ENCODE measurements around the gene SYT1. TPM values are rescaled to one million over a fixed set of nuclear protein-coding genes. Genes with fewer than 3 reads are reported as not detected.

Gene SYT1
- total RNA-seq, 1 experiment from 2014 or later: 44.9 TPM

- TF ChIP-seq SP1 (IDR thresholded peaks at IDR 0.05; ENCODE audit: low read depth): no peak
- TF ChIP-seq CBX3 (IDR thresholded peaks at IDR 0.05; ENCODE audit: low read depth): no peak
- no peak for TF ChIP-seq ZBTB33 (IDR thresholded peaks at IDR 0.05; ENCODE audit: extremely low read depth, insufficient replicate concordance, low read length)
- TF ChIP-seq POLR2AphosphoS5 (IDR thresholded peaks at IDR 0.05; ENCODE audit: low read depth, low read length): no peak
- no peak for TF ChIP-seq FOSL1 (IDR thresholded peaks at IDR 0.05; ENCODE audit: low read depth)
- BruUV-seq (replicated peaks): no TSS peak
- no peak overlapping the region for H3K9ac ChIP-seq (ENCODE audit: low read length)
- CTCF ChIA-PET: no interaction called here
- no peak overlapping the region for H3K27ac ChIP-seq (ENCODE audit: low read depth, low read length)
- no peak overlapping the region for H3K4me3 ChIP-seq (replicated peaks in 1 of 2; ENCODE audit: low read depth in 1 of 2, low read length in 2 of 2)
- DNase-seq (ENCODE audit: low read depth, low spot score) (no peak), ATAC-seq (no peak)
- no peaks in the 10 kb centered on the region for H3K36me3 ChIP-seq (ENCODE audit: control insufficient read depth in 1 of 2, insufficient read depth in 2 of 2, low read length in 2 of 2)
- H2AFZ ChIP-seq (ENCODE audit: low read depth, low read length, poor library complexity, severe bottlenecking): peak overlapping the region; percentile 51
- RAD21 ChIA-PET (ENCODE audit: low non-redundant PET in 1 of 2, low total read pairs in 2 of 2, uncharacterized antibody in 2 of 2, unreplicated experiment in 2 of 2): no interaction called here
- no peaks in the 10 kb centered on the region for H3K9me3 ChIP-seq (ENCODE audit: control insufficient read depth in 1 of 2, insufficient read depth in 1 of 2, low read depth in 1 of 2, low read length in 2 of 2)
- no peaks in the 10 kb centered on the region for H3K9me2 ChIP-seq (ENCODE audit: insufficient read depth)
- intact Hi-C loops (cut with micrococcal nuclease): no loop called here
- peaks cover 0 to 18% of the 10 kb centered on the region in 2 experiments; a peak in 2 of 4 replicates for H3K4me1 ChIP-seq (ENCODE audit: control insufficient read depth in 1 of 2, insufficient read depth in 2 of 2, low read length in 2 of 2)
- H3K27me3 ChIP-seq (ENCODE audit: insufficient read depth, low read length): no peaks in the 10 kb centered on the region
- POLR2A ChIA-PET: no interaction called here
- no peaks in the 10 kb centered on the region for H4K20me1 ChIP-seq (ENCODE audit: insufficient read depth)
- no peaks in the 10 kb centered on the region for H3K79me2 ChIP-seq (ENCODE audit: insufficient read depth, low read length)
- no peak overlapping the region for H3K4me2 ChIP-seq (ENCODE audit: low read length)
Observed at GRCh38 chr12:78820946-78821345, 43.6 kb upstream of the SYT1 start.

DNA sequence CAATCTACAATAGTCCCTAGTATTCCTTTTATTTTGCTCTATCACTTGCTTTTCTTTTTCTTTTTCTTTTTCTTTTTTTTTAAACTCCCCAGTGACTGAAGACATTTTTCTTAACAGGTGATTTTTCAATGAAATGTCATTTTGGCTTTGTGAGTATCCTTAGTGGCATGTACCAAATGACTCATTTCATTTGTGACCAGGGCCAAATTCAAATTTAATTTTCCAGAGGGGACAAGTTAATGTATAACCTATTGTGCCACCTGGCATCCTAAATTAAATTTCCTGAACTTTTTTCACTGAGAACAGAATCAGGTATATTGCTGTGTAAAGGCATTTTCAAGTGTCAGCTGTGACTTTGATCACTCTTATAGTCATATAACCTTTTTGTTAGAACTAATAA is 39.7 kb upstream of the SYT1 start:
- ATAC-seq (no peak), DNase-seq (ENCODE audit: low read depth, low spot score) (no peak)
- no peak overlapping the region for H3K4me3 ChIP-seq (replicated peaks in 1 of 2; ENCODE audit: low read depth in 1 of 2, low read length in 2 of 2)
- no peaks in the 10 kb centered on the region for H3K27me3 ChIP-seq (ENCODE audit: insufficient read depth, low read length)
- CTCF ChIA-PET: no interaction called here
- H3K4me1 ChIP-seq (ENCODE audit: control insufficient read depth in 1 of 2, insufficient read depth in 2 of 2, low read length in 2 of 2): peaks cover 0 to 6% of the 10 kb centered on the region in 2 experiments; a peak in 2 of 4 replicates
- no peaks in the 10 kb centered on the region for H3K36me3 ChIP-seq (ENCODE audit: control insufficient read depth in 1 of 2, insufficient read depth in 2 of 2, low read length in 2 of 2)
- H4K20me1 ChIP-seq (ENCODE audit: insufficient read depth): no peaks in the 10 kb centered on the region
- POLR2A ChIA-PET: no interaction called here
- H3K27ac ChIP-seq (ENCODE audit: low read depth, low read length): no peak overlapping the region
- no peak overlapping the region for H3K9ac ChIP-seq (ENCODE audit: low read length)
- peak overlapping the region; percentile 62 for H2AFZ ChIP-seq (ENCODE audit: low read depth, low read length, poor library complexity, severe bottlenecking)
- BruUV-seq (replicated peaks): no TSS peak
- RAD21 ChIA-PET (ENCODE audit: low non-redundant PET in 1 of 2, low total read pairs in 2 of 2, uncharacterized antibody in 2 of 2, unreplicated experiment in 2 of 2): no interaction called here
- no peaks in the 10 kb centered on the region for H3K79me2 ChIP-seq (ENCODE audit: insufficient read depth, low read length)
- H3K9me3 ChIP-seq (ENCODE audit: control insufficient read depth in 1 of 2, insufficient read depth in 1 of 2, low read depth in 1 of 2, low read length in 2 of 2): no peaks in the 10 kb centered on the region
- H3K9me2 ChIP-seq (ENCODE audit: insufficient read depth): no peaks in the 10 kb centered on the region
- intact Hi-C loops (cut with micrococcal nuclease): no loop called here
- H3K4me2 ChIP-seq (ENCODE audit: low read length): peak overlapping the region; percentile 19
- TF ChIP-seq ELF1 (IDR thresholded peaks at IDR 0.05; ENCODE audit: borderline replicate concordance, low read depth): no peak
- no peak for TF ChIP-seq MAX (IDR thresholded peaks at IDR 0.05)
- TF ChIP-seq POLR2A (IDR thresholded peaks at IDR 0.05; ENCODE audit: borderline replicate concordance, extremely low read depth, insufficient read depth, insufficient read length): no peak
- no peak for TF ChIP-seq POLR2AphosphoS5 (IDR thresholded peaks at IDR 0.05; ENCODE audit: low read depth, low read length)
- TF ChIP-seq FOSL1 (IDR thresholded peaks at IDR 0.05; ENCODE audit: low read depth): peak; percentile 50; the same call in 1 of the 2 replicates
- TF ChIP-seq YY1 (IDR thresholded peaks at IDR 0.05; ENCODE audit: extremely low read depth, insufficient replicate concordance, low read depth, low read length): no peak
- TF ChIP-seq SIN3A (IDR thresholded peaks at IDR 0.05; ENCODE audit: low read depth): no peak
- no peak for TF ChIP-seq EZH2 (IDR thresholded peaks at IDR 0.05)
- TF ChIP-seq CBX3 (IDR thresholded peaks at IDR 0.05; ENCODE audit: low read depth): no peak
- TF ChIP-seq, protein P1, sequence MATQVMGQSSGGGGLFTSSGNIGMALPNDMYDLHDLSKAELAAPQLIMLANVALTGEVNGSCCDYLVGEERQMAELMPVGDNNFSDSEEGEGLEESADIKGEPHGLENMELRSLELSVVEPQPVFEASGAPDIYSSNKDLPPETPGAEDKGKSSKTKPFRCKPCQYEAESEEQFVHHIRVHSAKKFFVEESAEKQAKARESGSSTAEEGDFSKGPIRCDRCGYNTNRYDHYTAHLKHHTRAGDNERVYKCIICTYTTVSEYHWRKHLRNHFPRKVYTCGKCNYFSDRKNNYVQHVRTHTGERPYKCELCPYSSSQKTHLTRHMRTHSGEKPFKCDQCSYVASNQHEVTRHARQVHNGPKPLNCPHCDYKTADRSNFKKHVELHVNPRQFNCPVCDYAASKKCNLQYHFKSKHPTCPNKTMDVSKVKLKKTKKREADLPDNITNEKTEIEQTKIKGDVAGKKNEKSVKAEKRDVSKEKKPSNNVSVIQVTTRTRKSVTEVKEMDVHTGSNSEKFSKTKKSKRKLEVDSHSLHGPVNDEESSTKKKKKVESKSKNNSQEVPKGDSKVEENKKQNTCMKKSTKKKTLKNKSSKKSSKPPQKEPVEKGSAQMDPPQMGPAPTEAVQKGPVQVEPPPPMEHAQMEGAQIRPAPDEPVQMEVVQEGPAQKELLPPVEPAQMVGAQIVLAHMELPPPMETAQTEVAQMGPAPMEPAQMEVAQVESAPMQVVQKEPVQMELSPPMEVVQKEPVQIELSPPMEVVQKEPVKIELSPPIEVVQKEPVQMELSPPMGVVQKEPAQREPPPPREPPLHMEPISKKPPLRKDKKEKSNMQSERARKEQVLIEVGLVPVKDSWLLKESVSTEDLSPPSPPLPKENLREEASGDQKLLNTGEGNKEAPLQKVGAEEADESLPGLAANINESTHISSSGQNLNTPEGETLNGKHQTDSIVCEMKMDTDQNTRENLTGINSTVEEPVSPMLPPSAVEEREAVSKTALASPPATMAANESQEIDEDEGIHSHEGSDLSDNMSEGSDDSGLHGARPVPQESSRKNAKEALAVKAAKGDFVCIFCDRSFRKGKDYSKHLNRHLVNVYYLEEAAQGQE (IDR thresholded peaks at IDR 0.05; ENCODE audit: low read depth): no peak
- TF ChIP-seq CEBPB (IDR thresholded peaks at IDR 0.05; ENCODE audit: low read depth): no peak
- TF ChIP-seq ZNF274 (IDR thresholded peaks at IDR 0.05; ENCODE audit: low read depth, low read length): no peak
- peak; percentile 20; the same call in 1 of the 2 replicates for TF ChIP-seq SP1 (IDR thresholded peaks at IDR 0.05; ENCODE audit: low read depth)
- TF ChIP-seq ZFX (IDR thresholded peaks at IDR 0.05): no peak
- 0 out of 2 replicates have a peak, but pooled peaks have one; percentile 12 for TF ChIP-seq JUND (IDR thresholded peaks at IDR 0.05)

All from HCT116 (cell line).